NOMO-1 (cell line): Measurements from ENCODE around the gene ARHGEF4.

Source experiments
- DNase-seq, 2 experiments: peaks; one replicate each; lab custom pipeline; 2025; ENCODE audit not compliant: unreplicated experiment in 2 of 2; lab: John Stamatoyannopoulos, UW

ARHGEF4 gene

GRCh38 chr2:130849896-130850787 is 13.4 kb downstream of the ARHGEF4 start:
- no peak for DNase-seq

DNA sequence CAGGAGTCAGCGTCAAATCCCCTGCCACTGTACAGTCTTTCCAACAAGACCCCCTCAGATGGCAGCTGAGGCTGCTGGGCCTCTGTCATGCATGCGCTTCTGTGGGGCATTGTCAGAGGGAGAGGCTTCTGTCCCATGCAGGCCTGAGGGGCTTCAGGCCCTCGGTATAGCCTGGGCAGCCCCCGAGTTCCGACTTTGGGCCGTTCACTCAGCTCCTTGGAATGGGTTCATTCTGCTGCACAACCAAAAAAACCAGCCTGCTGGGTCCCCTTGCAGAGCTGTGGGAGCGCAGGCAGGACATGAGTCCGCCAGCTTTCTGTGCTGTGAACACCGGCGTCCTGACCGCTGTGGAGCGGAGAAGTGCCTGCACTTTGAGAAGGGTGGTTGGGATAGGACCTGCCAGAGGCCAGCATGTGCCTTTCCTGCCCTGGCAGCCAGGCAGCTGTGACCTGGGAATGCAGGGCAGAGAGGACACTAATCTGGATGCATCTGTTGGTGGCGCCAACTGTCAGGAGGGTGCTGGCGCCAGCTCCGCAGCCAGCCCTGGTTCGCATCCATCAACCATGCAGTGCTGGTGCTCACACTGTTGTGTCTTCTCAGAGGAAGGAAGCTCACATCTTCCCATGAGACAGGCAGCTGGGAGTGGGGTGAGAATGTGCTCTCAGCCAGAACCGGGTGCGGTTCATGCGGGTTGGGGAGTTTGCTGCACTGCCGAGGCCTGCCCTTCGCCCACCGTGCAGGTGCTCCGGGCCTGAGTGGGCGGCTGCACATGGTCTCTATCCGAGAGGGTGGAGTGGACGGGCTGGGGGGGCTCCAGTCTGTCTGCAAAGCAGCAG is 14.3 kb downstream of the ARHGEF4 start:
- DNase-seq, result no peak

DNA sequence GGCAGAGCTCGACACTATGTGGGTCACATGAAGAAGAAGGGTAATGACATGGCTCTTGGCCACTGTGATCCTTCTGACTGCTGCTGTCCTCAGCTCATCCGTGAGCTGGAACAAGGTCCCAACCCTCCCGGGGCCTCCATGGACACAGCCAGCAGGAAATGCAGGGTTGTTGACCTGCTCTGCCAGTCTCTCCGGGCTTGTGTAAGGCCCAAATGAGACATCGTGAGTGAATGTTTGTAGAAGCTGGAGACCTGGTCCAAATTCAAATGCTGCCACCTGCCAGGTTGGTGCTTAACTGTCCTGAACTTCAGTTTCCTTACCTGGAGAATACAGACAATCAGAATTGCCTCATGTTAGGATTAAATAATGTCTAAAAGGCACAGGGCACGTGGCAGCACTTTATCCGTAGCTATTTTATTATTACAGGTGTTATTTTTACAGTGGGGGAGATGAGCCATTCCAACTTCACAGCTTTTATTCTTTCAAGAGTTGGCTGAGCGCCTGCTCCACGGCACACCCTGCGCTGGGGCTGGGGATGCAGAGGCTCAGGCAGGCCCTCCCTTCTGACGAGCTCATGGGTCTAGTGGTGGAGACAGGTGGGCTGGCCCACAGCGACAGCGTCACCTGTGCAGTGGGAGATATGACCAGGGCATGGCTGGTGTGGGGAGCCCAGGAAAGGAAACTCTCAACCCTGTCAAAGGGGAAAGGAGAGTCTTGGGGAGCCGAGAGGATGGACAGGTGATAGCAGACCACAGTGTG is 15.1 kb downstream of the ARHGEF4 start:
- DNase-seq, result no peak

DNA sequence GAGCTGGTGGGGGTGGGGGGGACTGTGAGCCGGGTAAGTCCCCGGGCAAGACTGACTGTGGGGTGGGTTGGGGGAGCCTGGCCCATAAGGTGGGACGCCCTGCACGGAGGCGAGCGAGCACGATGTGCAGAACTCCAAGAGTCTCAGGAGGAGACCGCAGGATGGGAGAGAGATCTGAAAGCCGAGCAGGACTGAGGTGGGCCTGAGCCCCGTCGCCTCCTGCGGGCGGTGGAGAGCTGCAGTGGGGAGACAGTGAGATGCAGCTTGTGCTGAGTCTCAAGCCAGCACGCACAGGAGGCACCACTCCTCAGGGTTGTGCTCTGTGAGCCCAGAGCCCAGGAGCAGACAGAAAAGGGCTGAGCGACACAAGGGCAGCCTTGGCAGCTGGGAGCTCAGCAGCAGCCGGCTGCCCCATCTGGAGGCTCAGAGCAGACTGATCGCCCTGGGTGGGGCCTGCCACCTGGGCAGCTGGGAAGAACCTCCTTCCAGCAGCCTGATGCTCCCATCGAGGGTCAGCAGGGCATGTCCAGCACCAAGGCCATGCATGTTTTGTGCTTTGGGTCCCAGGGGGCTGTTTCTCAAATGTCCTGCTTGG is 15.9 kb downstream of the ARHGEF4 start:
- no peak for DNase-seq

DNA sequence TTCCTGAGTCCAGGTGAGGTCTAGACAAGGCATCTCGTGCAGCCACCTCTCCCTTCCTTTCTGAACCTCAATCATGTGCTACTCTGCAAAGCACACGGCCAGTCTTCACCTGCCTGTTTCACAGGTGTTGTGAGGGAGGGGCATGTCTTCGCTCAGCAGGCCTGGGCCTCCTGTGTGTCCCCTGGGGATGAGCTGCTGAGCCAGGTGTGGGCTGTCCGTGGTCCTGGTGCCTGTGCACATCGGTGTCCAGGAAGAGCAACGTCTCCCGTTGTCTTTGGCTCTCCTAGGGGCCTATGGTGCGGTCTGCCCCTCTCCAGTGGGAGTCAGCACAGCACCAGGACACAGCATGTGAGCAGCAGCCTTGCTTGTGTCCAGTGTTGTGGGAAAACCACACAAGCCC is 16.7 kb downstream of the ARHGEF4 start:
- DNase-seq, result no peak

GRCh38 chr2:130854301-130854700 is 17.6 kb downstream of the ARHGEF4 start:
- DNase-seq, result no peak

DNA sequence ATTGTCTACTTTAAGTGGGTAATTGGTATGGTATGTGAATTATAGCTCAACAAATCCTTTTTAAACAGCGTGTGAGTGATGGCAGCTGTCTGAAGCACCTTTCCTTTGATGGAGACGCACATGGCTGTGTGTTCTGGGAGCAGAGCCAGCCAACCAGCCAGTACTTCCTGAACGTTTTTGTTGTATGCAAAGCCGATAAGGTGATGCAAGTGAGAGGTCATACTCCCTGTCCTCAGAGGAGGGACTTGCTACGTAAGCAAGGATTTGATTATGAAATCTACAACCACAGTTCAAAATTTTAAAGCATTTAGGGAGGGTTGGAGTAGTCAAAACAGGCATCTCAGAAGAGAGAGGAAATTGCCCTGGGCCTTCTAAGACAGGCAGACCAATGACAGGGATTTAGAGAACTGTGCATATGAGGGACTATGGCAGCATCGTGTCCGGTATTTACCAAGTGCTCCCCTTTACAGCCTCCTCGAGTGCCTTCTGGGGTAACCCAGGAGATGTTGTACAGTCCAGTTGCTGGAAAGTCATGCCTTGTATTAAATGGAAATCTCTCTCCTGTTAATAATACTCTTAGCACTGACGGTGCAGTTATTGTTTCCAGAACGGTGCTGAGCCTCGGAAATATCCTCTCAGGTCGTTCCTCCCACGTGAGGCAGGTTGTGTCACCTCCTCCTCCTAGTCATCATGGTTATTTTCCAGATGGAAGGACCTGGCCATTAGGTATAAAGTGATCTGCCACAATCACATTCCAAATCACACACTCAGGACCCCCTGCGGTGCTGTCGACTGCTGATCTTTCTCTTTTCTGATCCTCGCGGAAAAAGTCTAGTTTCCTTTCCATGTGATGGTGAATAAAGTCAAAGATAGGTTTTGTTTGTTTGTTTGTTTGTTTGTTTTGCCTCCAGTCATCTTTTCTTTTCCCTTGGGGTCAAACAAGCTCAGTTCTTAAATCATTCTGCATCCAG is 28.4 kb downstream of the ARHGEF4 start:
- DNase-seq, result peak; percentile 59 to 74

DNA sequence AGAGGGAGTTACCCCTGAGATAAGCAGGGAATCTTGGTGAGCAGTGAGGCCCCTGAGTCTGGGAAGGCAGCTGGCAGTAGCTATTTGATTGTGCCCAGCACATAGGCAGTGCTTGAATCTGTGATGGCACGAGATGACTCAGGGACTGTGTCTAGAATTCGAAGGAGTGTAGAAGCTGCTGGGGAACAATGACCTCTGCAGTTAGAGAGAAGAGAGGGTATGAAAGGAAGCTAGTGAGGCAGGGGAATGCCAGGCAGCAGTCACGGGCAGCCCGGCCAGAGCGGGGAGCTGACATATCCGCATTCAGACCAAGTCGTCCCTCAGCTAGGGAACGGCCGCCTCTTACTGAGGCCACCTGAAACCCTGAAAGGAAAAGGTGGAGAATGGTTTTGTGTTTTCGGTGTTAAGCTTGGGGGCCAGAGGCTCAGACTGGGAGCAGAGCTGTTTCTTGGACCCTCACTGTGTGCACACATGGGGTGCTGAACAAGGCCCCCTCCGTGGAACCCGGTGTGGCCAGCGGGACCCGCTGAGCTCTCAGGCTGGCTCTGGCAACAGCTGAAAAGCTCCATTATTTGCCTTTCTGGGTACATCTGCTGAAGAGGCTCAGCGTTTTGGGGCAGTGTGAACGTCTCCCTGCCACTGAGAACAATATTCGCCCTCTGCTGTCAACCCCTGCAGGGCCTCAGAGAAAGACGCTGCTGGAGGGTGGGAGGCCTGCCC is 32.9 kb downstream of the ARHGEF4 start:
- DNase-seq, result no peak

- DNase-seq, result no peak
These were observed 33.4 kb downstream of the ARHGEF4 start for GRCh38 chr2:130870161-130870485.

DNA sequence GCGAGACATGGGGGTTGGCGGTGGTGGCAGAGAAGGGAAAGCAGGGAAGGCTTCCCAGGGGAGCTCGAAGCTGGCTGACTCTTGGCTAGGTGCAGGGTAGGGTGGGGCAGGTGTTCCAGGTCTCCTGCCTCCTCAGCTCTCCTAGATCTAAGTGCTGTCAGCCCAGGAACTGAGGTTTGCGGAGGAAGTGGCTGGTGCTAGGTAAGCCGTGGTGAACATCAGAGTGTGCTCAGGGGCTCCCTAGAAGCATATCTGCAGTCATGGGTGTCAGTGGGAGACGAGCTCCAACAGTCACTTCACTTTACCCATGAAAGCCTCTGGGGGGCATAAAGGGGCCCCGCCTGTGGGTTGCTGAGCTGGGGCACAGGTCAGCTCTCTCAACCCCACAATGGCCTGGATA is 34.1 kb downstream of the ARHGEF4 start:
- no peak for DNase-seq

GRCh38 chr2:130871843-130872740 is 35.4 kb downstream of the ARHGEF4 start:
- DNase-seq, result no peak

- no peak for DNase-seq
These were observed 36.0 kb downstream of the ARHGEF4 start for GRCh38 chr2:130872741-130873125.

DNA sequence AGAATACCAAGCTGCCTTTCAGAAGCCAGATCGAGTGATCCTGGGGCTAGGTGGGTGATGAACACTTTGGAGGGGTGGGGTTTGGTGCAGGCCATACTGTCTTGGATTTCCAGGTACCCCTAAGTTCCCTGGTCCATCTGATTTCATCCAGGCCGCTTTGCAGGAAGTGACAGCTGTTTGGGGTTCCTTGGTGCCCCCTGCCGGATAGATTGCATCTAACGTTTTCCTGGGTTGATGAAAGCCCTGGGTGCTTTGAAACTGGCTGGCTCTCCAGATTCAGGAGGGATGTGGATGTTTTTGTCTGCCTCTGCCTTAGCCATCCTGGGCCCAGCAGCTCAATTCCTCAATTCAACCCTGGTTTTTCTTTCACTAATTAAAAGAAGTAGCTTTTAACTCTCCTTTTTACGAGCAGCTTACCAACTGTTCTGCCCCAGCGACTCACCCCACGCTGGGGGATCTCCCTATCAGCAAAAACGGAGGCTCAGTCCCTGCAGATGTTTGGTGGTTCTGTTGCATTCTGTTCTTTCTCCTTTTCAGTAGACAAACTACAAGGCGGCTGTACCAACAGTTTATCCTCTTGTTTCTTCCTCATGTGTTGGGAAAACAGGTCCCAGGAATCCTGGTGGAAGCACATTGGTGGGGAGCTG is 37.1 kb downstream of the ARHGEF4 start:
- peak; percentile 3 to 45 for DNase-seq

GRCh38 chr2:130874512-130874911 is 37.8 kb downstream of the ARHGEF4 start:
- DNase-seq, result no peak

DNA sequence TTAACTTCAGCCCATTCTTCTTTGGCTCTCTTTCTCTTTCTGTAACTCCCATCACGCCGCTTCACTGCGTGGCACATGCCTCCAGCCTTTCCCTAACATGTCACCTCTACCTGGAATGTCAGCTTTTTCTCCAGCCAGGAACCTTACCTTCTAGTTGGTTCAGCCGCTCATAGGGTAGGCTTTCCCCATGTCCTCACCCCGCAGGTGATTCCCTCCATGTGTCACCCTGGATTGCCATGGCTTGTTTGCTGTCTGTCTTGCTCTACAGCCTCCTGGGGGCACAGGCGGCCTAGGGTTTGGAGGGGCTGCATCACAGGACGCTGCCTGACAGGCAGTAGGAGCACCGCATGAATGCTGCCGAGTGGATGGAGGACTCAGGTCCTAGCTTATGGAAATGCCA is 39.2 kb downstream of the ARHGEF4 start:
- DNase-seq, result no peak

- DNase-seq, result no peak
These were observed 40.5 kb downstream of the ARHGEF4 start for GRCh38 chr2:130877258-130877657.

DNA sequence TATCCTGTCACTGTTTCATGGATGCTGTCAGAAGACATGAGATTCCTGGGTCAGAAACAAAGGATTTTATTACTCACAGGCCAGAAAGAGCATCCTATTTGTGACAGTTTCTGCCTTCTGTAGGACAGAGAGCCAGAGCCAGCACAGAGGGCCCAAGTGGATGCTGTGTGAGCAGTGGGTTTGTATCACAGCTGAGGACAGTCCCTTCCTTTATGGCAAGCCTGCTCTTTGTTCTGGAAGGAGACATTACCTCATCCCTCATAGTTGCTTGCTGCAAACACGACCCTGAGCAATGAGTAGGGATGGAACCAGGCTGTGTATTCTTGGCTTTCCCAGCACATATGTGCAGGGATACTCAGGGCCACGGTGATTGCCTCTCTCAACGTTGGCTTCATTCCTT is 41.6 kb downstream of the ARHGEF4 start:
- DNase-seq, result no peak

DNA sequence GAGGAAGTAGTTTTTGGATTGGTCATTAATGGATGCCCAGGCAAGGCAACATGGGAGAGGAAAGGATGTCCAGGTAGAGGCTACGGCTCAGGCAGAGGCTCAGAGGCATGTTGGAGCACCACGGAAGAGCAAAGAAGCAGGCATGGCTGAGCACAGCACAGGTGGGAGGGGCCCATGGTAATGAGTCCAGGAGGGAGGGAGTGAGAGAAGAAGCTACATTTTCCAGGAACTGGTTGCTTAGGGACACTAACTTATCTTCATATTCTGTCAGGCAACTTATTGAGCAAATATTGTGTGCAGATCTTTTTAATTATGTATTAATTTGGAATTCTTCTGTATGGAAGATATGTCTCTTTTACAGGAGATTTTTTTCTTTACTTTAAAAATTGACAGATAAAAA is 42.2 kb downstream of the ARHGEF4 start:
- DNase-seq, result no peak
